HG02623 (cell line): ENCODE measurements around the gene ALPP.
"Not testable (repeated sequence)": the region's sequence is repeated elsewhere in the genome, so short reads cannot be mapped to it uniquely, and the experiment has no call there.

Source experiments
- ATAC-seq: cut with Tn5 transposase; IDR thresholded peaks from one replicate; pipeline ENCODE4 v1.9.1; 2021; ENCODE audit warnings: moderate library complexity; ENCODE audit not compliant: unreplicated experiment

Gene ALPP

DNA sequence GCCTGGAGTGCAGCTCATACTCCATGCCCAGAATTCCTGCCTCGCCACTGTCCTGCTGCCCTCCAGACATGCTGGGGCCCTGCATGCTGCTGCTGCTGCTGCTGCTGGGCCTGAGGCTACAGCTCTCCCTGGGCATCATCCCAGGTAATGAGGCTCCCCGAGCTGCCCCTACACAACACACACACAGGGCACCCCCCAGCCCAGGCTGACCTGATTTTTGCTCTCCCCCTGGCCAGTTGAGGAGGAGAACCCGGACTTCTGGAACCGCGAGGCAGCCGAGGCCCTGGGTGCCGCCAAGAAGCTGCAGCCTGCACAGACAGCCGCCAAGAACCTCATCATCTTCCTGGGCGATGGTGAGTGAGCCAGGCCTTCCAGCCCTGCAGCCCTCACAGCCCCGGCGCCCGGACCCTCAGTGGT is at the start of gene ALPP:
ALPP (plus strand) TSS at position 17 of the 417 bp plus-strand sequence; CDS start at position 69, 52 bp downstream.
- not testable (repeated sequence) for ATAC-seq

DNA sequence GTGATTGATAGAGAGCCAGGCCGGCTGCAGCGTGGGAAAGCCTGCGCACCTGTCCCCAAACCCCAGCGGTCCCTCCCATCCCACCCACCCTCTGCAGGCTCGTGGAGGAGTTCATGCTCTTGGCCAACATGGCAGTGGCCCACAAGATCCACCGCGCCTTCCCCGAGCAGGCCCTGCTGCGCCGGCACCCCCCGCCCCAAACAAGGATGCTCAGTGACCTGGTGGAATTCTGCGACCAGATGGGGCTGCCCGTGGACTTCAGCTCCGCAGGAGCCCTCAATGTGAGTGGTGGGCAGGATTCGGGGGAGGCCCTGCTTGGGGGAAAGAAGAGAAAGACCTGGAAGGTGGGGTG is 48.9 kb upstream of the ALPP start:
- ATAC-seq: no peak

- ATAC-seq: no peak
Measured at GRCh38 chr2:232330068-232330999, 48.2 kb upstream of the ALPP start.

- not testable (repeated sequence) for ATAC-seq
Measured at GRCh38 chr2:232331061-232331460, 47.5 kb upstream of the ALPP start.

DNA sequence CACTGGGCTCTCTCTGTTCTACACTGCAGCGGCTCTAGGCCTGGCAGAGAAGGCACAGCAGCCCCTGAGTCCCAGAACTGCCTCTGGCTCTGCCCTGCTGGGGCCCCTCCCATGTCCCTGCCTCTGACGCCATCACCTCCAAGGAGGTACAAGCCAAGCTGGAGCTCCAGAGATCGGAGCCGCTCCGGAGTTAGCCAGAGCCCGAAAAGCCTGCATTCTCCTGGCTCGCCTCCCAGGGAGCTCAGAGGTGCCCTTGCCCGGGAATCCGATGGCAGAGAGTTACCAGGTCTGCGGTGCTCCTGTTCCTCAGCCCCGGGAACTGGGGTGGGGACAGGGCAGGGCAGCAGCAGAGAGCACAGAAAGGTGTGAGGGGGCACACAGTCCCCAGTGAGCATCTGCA is 46.9 kb upstream of the ALPP start:
- not testable (repeated sequence) for ATAC-seq

GRCh38 chr2:232332244-232332939 is 46.2 kb upstream of the ALPP start:
- ATAC-seq: not testable (repeated sequence)

DNA sequence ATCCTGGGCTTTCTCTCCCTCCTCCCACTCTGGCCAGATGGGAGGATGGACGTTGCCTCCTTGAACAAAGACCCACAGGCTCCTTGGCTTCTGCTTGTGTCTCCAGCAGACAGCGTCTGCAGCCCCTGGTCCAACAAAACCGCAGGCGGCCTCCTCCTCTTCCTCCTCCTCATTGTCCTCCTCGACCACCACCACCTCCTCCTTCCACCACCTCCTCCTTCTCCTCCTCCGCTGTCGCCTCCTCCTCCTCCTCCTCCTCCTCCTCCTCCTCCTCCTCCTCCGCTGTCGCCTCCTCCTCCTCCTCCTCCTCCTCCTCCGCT is 45.7 kb upstream of the ALPP start:
- ATAC-seq: no peak

GRCh38 chr2:232333361-232334135 is 45.0 kb upstream of the ALPP start:
- ATAC-seq: no peak

- ATAC-seq: not testable (repeated sequence)
Measured at GRCh38 chr2:232334136-232334884, 44.2 kb upstream of the ALPP start.

DNA sequence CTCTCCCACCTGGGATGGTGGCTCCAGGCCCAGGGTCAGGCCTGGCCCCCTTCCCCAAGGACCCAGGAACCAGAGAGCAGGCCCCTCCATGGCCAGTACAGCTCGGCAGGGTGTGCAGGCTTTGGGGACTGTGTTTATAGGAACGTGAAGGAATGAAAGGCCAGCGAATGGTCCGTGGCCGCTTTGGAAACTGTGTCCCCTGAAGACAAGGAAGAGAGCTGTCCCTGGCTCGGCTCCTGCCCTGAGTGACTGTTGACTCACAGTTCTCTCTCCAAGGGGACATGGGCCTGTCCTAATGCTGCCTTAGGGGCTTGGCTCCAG is 43.7 kb upstream of the ALPP start:
- ATAC-seq: not testable (repeated sequence)

DNA sequence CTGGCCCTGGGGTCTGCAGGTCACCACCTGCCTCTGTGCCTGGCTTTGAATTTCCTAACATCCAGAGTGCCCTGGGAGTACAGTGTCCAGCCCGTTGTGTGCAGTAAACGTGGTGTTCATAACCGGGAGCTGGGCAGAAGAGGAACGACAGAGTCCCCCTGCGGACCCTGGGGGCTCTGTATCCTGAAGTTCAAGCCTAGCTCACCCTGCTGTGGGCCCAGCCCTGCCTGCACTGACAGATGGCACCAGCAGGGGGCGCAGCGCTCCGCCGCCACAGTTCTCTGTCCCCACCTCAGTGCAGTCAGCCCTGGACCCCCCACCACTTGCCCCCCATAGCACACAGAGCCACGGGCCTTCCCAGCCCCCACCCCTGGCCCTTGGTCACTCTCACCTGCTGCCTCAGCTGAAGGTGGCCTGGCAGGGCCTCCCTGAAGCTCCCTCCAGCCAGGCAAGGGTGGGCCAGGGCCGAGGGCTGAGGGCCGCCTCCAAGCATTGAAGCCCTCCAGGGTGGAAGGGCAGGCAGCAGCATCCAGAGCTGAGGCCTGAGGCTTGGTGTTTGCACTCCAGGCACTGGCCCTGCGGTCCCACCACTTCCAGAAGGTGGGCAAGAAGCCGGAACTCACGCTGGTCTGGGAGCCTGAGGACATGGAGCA is 43.2 kb upstream of the ALPP start:
- not testable (repeated sequence) for ATAC-seq

DNA sequence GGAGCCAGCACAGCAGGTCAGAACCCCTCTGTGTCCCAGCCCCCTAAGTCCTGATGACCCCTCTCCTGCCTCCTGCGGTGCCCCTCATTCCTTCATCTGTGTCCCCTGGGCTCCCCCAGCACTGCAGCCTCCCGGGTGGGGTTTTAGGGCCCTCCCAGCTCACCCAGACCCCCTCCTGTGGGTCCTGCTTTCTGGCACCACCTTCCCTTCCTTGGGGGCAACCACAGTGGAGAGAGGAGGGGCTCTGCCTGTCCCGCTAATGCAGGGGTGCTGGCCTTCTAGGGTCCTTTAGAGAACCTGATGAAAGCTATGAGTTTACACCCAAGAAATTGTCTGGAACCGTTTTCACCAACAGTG is 42.7 kb upstream of the ALPP start:
- no peak for ATAC-seq

- ATAC-seq: no peak
Measured at GRCh38 chr2:232336241-232336736, 42.3 kb upstream of the ALPP start.

DNA sequence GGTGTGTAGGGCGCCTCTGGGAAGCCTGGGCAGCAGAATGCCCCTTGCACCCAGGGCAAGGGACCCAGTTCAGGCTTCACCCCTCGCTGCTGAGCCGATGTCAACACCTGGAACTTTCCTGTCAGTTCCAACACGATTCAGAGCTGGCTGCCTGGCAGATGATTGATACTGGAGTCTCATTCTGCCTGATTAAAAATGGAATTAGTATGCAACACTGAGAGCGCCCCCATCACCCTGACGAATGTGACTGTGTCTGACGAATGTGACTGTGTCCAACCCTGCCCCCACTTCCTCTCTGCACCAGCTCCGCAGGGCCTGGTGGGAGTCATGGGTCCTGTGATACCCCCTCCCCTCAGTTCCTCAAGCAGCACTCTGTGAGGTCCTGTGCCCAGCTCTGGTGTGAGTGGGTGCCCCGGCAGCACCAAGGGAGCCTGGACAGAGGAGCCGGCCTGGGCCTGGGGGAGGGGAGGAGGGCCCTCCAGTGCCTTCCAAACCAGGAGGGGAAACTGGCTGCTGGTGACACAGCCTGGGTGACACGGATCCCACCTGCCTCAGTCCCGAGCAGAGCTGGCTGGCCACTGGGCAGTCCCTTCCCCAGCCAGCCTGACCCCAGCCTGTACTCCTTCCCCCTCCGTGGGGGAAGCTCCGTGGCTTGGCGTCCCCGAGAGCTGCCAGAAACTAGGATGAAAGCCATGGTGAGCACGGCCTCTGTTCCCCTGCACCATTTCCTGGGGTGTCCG is 41.4 kb upstream of the ALPP start:
- no peak for ATAC-seq

DNA sequence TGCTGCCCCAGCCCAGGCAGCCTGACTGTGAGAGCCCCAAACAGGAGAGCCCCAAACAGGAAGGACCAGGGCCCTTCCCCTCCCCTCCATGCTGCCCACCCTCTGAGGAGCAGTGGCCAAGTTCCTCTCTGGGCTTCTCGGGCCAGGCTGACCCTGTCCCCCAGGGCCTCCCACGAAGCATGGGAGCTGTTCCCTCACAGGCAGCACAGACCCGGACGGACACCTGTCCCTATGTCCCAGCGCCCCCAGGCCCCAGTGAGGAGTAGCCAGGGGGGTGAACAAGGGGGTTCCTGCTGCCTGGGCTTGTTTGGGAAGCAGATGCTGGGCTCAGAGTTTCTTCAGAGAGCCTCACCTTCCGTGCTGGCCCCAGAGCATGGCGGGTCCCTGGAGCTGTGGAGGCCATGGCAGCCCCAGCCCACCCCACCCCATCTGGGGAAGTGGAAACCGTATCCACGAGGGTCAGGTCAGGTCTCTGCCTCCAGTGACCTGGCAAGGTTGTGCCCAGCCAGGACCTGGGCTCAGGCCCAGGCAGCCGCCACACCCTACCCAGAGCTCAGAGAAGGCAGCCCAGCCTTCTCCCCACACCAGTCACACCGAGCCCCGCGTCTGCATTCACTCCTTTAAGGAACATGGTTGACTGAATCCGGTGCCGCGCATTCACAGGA is 40.3 kb upstream of the ALPP start:
- ATAC-seq: not testable (repeated sequence)

- no peak for ATAC-seq
Measured at GRCh38 chr2:232338759-232339106, 39.8 kb upstream of the ALPP start.

DNA sequence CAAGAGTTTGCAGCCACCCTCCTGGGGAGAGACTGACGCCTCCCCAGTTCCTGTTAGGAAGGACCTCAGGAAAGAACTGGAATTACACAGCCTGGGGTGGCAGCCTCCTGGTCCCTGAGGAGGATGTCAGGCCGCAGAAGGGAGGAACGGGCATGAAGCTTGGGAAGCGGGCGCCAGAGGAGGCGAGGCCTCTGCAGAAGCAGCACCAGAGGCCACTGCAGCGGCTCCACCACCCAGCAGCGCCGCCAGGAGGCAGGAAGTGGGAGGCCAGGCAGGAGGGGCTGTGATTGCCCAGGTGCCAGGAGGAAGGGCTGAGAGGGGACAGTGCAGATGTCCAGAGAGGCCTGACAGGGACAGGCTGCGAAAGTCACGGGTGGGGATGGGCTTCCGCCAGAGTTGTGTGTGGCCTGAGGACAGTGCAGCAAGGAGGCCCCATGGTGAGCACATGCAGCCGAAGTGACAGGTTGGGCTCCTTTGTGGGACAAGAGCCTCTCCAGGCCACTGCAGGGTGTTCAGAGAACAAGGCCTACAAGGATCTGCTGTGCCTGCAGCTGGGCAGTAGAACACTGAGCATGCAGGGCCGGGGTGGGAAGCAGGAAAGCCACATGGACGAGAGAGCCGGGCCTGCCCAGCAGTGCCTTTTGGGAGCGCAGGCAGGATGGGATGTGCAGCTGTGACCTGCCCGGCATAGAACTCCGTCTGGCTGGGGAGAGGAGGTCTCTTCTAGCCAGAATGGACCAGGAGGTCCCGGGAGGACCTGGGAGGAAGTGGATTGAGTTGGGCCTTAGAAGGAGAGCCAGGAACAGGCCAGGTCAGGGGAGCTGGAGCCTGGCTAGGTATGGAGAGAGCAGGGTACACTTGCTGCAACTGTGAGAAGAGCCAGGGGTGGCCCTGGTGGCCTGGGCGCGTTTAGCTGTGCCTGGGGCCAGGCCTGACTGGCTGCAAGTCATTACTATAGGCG is 39.1 kb upstream of the ALPP start:
- no peak for ATAC-seq
